ACHN (cell line): ENCODE data around the gene MYO7A.

Source experiments
- DNase-seq: peaks from one replicate; pipeline ENCODE4 v3.0.0-alpha.2; 2015
- in situ Hi-C: cut with HindIII; loops from 2 replicates; pipeline ENCODE4 v1.10.0; 2017; ENCODE audit warnings: low sequenced_read_pairs, low pct_ligation_motif_present, low pct_unique_long_range_greater_than_20kb

The MYO7A gene

DNA sequence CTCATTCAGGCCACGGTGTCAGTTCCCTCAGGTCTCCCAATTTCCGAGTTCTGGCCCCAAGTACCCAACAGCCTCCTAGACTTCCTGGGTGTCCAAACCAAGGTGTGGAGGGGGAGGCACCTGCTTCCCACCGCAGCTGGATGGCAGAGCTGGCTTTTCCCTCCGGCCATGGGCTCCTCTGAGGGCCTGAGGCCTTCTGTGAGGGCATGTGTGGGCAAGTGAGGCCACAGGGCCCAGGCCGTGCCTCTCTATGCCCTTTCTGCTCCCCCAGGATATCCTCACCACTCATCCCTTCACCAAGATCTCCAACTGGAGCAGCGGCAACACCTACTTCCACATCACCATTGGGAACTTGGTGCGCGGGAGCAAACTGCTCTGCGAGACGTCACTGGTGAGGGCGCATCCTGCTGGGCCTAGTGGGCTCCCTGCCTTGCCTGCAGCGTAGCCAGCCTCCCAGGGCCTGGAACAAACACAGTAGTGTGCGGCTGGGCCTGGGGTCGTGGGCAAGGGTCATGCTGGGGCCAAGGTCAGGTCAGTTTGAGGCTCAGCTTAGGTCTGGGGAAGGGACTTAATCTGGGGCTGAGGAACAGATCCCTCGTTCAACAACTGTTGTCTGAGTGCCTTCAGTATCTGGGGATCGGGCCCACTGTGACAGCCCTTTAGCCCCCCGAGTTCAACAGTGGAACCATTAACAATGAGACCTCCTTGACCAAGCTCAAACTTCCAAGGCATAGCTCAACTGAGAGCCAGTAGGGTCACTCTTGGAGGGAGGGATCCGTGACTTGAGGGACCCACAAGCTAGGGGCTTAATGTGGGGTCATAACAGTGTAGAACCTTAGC, 85.8 kb downstream of the MYO7A start:
- DNase-seq = no peak
- in situ Hi-C loops = no loop called here

DNA sequence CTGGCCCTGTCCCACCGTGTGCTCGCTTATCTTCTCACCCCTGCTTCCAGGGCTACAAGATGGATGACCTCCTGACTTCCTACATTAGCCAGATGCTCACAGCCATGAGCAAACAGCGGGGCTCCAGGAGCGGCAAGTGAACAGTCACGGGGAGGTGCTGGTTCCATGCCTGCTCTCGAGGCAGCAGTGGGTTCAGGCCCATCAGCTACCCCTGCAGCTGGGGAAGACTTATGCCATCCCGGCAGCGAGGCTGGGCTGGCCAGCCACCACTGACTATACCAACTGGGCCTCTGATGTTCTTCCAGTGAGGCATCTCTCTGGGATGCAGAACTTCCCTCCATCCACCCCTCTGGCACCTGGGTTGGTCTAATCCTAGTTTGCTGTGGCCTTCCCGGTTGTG, 86.5 kb downstream of the MYO7A start:
- no peak for DNase-seq
- in situ Hi-C loops = no loop called here

DNA sequence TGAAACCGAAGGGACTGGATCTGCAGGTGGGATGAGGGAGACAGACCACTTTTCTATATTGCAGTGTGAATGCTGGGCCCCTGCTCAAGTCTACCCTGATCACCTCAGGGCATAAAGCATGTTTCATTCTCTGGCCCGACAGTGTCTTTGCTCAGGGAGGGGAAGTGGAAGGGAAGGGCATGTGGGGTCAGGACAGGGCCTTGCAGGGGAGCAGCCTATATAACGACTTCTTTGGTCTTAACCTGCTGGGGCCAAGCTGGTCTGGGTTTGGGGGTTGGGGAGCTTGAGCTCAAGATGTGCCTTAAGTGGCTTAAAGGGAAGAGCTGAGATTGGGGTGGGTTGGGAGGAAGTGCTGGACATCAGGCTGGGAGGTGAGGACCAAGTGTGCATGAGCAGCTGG, 87.1 kb downstream of the MYO7A start:
- in situ Hi-C loops = no loop called here

DNA sequence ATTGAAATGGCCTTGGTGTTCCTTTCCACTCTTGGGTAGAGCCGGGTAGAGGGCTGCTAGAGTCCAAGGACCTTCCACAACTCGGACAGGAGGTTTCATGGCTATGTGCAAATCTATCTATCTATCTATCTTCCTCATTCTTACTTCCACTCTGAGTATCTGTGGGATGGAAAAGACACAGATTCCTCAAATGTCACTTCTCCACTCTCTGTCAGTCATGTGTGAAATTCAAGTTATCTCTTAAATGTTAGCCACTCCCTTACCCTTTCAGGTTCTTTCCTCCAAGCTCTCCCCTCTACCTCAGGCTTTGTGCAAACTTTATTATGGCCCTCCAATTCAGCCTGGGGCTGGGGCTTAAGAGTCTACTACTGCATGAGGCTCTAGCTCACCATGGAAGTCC, 89.1 kb downstream of the MYO7A start:
- DNase-seq = no peak

More for the DNA sequence above, 87.1 kb downstream of the MYO7A start:
- no peak for DNase-seq

DNA sequence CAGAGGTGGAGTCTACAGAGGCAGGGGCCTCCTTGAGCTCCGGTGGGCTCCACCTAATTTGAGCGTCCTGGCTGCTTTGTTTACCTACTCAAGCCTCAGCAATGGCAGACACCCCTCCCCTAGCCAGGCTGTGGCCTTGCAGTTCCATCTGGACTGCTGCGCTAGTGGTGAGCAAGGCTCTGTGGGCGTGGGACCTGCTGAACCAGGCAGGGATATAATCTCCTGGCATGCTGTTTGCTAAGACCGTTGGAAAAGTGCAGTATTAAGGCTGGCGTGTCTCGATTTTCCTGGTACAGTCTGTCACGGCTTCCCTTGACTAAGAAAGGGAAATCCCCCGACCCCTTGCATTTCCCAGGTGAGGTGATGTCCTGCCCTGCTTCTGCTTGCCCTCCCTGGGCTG, 95.8 kb downstream of the MYO7A start:
- DNase-seq = no peak

More for the DNA sequence above, 89.1 kb downstream of the MYO7A start:
- in situ Hi-C loops = no loop called here

DNA sequence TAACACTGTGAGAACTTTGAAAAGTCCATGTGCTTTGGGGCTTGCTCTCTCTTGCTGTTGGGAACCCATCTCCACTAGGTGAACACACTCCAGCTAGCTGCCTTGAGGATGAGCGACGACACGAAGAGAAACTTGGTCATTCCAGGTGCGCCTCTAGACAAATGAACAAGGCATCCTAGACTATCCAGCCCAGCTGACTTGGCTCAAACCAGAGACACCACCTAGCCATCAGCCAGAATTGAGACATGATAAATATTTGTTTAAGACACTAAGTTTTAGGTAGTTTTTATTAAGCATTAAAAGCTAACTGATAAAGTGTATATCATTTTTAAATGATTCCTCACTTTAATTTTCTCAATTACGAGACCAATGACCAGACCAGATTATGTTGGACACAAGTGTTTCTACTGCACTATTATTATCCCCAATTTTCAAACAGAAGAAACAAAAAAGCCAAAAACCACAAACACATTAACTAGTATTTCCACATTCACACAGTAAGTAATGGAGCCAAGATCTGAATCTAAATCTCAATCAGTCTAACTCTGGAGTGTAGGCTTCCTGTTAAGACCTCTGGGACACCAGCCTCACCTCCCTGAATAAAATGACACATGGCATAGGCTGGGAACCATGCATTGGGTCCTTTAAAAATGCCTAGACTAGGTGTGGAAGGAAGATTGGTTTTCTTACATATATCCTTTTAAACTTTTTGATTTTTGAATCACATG, 103.0 kb downstream of the MYO7A start:
- in situ Hi-C loops = no loop called here
- DNase-seq = no peak

More for the DNA sequence above, 95.8 kb downstream of the MYO7A start:
- in situ Hi-C loops = no loop called here

DNA sequence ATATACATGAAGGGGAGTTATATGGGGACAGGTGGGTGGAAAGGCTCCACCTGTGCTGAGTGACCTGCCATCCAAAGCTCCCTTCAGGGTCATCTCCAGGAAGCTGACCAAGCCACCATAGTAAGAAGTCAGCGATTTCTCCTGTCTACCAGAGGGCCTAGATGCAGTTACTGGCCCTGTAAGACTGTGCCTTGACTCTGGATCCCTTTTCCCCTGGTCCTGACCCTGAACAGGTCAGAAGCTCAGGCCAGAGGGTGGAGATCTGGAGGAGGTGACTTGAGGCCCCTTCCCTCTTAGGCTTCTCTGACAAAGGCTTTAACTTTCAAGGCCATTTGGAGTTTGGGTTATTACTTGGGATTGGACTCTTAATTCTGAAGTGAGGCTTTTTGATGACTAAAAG, 103.8 kb downstream of the MYO7A start:
- DNase-seq = no peak
- in situ Hi-C loops = no loop called here

DNA sequence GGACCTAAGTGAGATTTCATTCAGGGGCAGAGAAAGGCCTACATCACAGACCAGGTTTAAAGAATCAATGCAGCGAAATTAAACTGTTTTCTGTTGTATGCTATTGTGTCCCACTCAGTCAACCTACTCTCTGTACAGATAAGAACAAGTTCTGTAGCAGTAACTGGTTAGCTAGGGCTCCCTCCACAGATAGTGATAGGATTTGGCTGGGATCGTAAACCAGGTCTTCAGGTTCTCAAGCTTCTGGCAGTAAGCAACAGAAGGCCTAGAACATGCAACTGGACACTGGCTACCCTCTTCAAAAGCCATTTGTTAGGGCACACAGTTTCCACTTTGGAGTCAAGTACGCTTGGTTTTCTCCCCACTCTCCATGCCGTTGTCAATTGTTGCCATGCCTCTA, 104.2 kb downstream of the MYO7A start:
- in situ Hi-C loops = no loop called here
- DNase-seq = no peak

DNA sequence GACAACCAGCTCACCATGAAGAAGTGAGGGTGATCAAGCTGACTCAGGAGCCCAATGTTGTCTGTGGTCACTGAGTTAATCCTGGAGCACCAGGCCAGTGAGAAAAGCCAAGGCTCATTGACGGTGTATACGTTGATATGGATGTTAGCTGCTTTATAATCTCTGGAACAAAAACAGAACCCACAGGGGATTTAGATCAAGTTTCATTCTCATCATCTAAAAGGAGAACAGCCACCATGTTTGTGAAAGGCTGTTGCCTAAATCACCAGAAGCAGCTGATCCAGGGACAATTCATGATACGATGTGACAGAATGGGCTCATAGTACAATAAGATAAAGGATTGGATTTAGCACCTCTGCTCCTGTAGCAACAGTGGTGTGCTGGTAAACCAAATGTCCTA, 105.0 kb downstream of the MYO7A start:
- in situ Hi-C loops = no loop called here
- no peak for DNase-seq

DNA sequence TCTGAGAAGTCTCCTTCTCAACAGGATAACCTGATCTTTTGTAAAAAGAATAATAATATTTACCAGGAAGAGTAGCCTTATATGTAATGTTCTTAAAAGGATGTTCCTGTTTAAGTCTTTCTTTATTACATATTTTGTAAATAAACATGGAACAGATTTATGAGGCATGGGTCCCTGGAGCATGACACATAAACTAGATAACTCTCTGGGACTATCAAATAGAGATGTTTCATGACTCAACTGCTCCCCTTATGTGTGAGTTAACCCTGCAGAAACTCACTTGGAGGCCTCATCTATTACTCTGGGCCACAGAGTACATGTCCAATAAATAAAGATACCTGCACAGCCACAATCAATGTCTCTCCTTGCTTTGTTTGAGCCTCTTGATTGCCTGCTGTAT, 108.9 kb downstream of the MYO7A start:
- in situ Hi-C loops = no loop called here

DNA sequence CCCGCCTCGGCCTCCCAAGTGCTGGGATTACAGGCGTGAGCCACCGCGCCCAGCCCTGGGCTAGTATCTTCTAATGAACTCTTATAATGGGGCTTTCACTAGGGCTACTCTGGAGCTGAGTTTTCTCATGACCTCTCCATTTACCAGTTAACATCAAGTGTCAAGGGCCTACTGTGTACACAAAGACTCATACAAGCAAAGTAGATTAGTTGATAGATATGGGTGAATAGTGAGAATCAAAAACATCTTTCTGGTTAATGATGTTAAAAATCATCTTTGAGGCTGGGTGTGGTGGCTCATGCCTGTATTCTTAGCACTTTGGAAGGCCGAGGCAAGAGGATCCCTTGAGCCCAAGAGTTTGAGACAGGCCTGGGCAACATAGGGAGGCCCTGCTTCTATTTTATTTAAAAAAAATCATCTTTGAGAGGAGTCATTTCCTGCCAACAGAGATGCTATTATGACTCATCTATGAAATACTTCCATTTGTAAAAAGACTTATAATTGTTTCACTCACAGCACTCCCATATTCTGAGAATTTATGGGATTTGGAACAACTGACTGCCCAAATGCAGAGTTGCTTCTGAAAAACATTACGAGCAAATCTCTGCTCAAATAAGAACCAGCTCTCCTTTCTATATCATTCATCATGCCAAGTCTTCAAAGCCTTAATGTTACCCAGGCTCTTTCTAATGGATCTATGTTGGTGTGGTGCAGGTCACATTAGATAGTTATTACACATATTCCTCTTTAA, 116.4 kb downstream of the MYO7A start:
- DNase-seq = peak; percentile 16
- in situ Hi-C loops = no loop called here

More for the DNA sequence above, 108.9 kb downstream of the MYO7A start:
- DNase-seq = no peak

DNA sequence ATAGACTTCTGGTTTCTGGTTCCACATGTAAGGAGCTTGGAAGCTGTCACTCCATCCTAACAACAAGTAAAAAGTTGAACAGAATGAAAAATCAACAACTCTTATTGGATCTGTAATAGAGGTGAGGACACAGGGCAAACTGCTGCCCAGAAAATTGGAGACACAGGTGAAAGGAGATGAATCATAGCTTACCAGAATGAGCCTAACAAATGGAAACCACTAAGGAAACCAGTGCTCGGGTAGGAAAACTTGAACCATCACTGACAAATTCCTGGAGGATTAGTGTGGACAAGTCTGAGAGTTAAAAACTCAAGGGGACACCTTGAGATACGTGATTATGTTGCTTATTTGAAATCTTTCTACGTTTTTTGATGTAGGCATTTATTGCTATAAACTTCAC, 121.4 kb downstream of the MYO7A start:
- in situ Hi-C loops = no loop called here
- DNase-seq = no peak

DNA sequence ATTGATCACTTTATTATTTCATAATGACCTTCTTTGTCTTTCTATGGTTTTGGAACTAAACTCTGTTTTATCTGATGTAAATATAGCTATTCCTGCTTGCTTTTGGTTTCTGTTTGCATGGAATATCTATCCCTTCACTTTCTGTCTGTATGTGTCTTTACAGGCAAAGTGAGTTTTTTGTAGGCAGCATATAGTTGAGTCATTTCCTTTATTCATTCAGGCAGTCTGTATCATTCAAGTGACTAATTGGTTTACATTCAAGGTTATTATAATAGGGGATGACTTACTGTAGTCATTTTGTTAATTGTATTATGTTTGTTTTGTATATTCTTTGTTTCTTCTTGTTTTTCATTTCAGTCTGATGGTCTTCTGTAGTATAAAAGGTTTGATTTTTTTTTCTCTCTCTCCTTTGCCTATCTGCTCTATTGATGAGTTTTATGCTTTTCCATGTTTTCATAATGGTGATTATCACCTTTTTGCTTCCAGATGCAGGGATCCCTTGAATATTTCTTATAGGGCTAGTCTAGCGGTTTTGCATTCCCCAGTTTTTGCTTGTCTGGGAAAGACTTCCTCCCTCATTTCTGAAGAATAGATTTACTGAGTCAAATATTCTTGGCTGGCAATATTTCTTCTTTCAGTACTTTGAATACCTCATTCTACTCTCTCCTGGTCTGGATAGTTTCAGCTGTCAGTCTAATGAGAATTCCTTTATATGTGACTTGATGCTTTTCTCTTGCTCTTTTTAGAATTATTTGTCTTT, 123.0 kb downstream of the MYO7A start:
- DNase-seq = no peak

DNA sequence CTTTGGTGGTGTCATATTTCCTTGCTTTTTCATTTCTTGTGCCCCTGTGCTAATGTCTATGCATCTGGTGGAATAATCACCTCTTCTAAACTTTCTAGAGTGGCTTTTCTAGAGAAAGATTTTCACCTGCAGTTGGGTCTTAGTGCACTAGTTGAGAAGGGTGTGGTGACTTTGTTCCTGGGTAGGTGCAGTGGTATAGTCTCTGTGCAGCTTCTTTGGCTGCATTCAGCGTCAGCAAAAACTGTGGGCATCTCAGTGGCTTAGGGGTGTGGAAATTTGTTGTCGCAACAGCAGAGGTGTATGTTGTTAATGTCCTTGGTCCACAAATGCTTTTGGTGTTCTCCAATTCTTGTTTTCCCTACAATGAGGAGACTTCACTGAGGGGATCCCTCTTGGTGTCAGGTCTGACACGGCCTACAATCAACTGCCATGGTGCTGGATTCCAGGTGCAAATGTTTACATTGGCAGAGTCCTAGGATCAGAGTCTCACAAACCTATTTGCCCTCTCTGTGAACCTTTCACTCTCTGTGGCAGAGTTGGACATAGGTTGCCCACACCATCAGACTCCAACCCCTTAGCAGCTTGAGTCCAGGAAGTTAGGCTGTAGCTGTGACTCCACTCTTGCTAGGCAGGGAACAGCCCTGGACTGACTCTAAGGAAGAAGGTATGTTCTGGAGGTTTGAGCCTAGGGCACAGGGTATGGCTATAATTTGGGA, 124.7 kb downstream of the MYO7A start:
- in situ Hi-C loops = no loop called here
- DNase-seq = no peak

More for the DNA sequence above, 123.0 kb downstream of the MYO7A start:
- in situ Hi-C loops = no loop called here

DNA sequence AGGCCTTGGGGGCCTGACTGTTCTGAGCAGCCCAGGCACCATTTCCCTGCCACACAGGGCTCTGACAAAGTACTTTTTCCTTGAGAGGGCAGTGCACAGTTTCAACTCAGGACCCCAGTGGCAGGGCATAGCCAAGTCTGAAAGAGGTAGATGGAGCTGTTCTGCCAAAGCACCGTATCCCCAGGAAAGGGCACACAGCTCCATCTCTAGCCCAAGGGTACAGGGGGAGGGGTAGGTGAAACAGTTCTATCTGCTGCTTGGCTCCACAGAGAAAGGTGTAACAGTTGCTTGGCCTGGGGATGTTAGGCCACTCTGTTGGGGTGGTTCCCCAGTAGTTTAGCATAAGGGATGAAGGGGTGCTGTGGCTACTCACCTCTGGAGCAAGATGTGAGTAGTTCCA, 125.6 kb downstream of the MYO7A start:
- DNase-seq = no peak
- in situ Hi-C loops = no loop called here

DNA sequence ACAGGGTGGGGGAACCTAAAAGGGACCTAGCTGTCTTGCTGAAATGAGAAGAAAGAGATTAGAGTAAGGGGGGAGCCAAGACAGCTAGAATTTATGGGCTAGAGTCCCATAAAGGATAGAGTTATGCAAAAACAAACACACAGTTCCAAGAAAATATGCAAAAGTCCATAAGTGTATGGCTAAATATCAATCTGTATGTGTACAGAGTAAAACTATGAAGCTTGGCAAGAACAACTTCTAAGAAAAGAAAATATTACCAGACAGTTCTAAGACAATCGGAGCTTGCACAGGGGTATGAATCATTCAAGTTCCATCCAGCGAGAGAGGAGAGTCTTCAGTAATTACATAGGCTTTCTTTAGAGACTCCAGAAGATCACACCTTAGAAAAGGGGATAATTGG, 131.6 kb downstream of the MYO7A start:
- in situ Hi-C loops = no loop called here
- no peak for DNase-seq

DNA sequence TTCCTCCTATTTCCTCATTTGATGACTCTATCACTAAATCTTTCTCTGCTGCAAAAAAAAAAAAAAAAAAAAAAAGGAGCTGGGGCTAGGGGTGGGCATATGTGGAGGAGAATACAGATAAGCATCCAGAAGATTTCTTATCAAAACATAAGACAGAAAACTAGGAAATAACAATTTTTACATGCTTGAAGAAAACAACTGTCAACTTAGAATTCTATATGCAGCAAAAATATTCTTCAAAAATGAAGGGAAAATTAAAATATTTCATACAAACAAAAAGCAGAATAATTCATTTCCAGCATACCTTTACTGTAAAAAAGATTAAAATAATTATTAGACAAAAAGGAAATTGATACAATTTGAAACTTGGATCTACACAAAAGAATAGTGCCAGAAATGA, 134.8 kb downstream of the MYO7A start:
- DNase-seq = no peak
- in situ Hi-C loops = no loop called here
